H9 (cell line): ENCODE results near the gene TYRP1. TPM values are rescaled to one million over a fixed set of nuclear protein-coding genes. Genes with fewer than 3 reads are reported as not detected.
A peak's percentile ranks its signal among the peaks of the same experiment; 100 is the strongest.

Experiments
- DNase-seq: peaks from one replicate; pipeline ENCODE4 v3.0.0-alpha.2; 2017
- H2AFZ ChIP-seq: one replicate; pipeline ENCODE4 v1.6.1; 2013; ENCODE audit warnings: mild to moderate bottlenecking, low read length, control low read depth, moderate library complexity
- H2AK5ac ChIP-seq: 2 replicates; pipeline ENCODE4 v1.6.1; 2013; ENCODE audit warnings: low read length, control low read depth, mixed read lengths; ENCODE audit not compliant: insufficient read length
- H2BK120ac ChIP-seq: one replicate; pipeline ENCODE4 v1.6.1; 2013; ENCODE audit warnings: low read depth, mild to moderate bottlenecking, low read length, control low read depth, inconsistent platforms; ENCODE audit not compliant: poor library complexity, severe bottlenecking
- H2BK12ac ChIP-seq: 2 replicates; pipeline ENCODE4 v1.6.1; 2013; ENCODE audit warnings: low read length, control low read depth, mixed read lengths, low read depth; ENCODE audit not compliant: insufficient read length
- H2BK15ac ChIP-seq: 2 replicates; pipeline ENCODE4 v1.6.1; 2013; ENCODE audit warnings: low read depth, low read length, control low read depth
- H2BK20ac ChIP-seq: one replicate; pipeline ENCODE4 v1.6.1; 2013; ENCODE audit warnings: low read depth, mild to moderate bottlenecking, low read length, control low read depth, inconsistent platforms; ENCODE audit not compliant: poor library complexity, severe bottlenecking
- H2BK5ac ChIP-seq: 2 replicates; pipeline ENCODE4 v1.6.1; 2013; ENCODE audit warnings: low read length, control low read depth, mixed read lengths; ENCODE audit not compliant: insufficient read length
- H3K14ac ChIP-seq: 2 replicates; pipeline ENCODE4 v1.6.1; 2013; ENCODE audit warnings: low read length, control low read depth; ENCODE audit not compliant: insufficient read depth
- H3K18ac ChIP-seq: 2 replicates; pipeline ENCODE4 v1.6.1; 2013; ENCODE audit warnings: low read depth, mild to moderate bottlenecking, mixed read lengths, low read length, control low read depth; ENCODE audit not compliant: insufficient read length
- H3K23ac ChIP-seq: 2 replicates; pipeline ENCODE4 v1.6.1; 2013; ENCODE audit warnings: low read length, control low read depth, mixed read lengths, low read depth; ENCODE audit not compliant: insufficient read length
- H3K23me2 ChIP-seq: 2 replicates; pipeline ENCODE4 v1.6.1; 2013; ENCODE audit warnings: low read depth, mild to moderate bottlenecking, mixed read lengths, low read length, control low read depth; ENCODE audit not compliant: insufficient read length, poor library complexity, severe bottlenecking
- H3K27ac ChIP-seq: 2 replicates; pipeline ENCODE4 v1.5.1; 2013; ENCODE audit warnings: low read length, control low read depth, mixed read lengths, low read depth; ENCODE audit not compliant: insufficient read length
- H3K27me3 ChIP-seq: 2 replicates; pipeline ENCODE4 v1.6.1; 2013; ENCODE audit warnings: low read length, control low read depth, inconsistent platforms; ENCODE audit not compliant: insufficient read depth
- H3K4ac ChIP-seq: 2 replicates; pipeline ENCODE4 v1.6.1; 2013; ENCODE audit warnings: low read depth, mild to moderate bottlenecking, control low read depth, inconsistent platforms, low read length, moderate library complexity
- H3K4me1 ChIP-seq: 2 replicates; pipeline ENCODE4 v1.6.1; 2013; ENCODE audit warnings: low read length, control low read depth, inconsistent platforms; ENCODE audit not compliant: insufficient read depth
- H3K4me2 ChIP-seq: 2 replicates; pipeline ENCODE4 v1.6.1; 2013; ENCODE audit warnings: low read length, control low read depth, mixed read lengths; ENCODE audit not compliant: insufficient read length, insufficient read depth
- H3K56ac ChIP-seq: 2 replicates; pipeline ENCODE4 v1.6.1; 2013; ENCODE audit warnings: low read depth, mild to moderate bottlenecking, mixed read lengths, low read length, control low read depth; ENCODE audit not compliant: insufficient read length
- H3K79me1 ChIP-seq: 2 replicates; pipeline ENCODE4 v1.6.1; 2013; ENCODE audit warnings: low read depth, mild to moderate bottlenecking, moderate library complexity, low read length, control low read depth, inconsistent platforms; ENCODE audit not compliant: insufficient read depth, poor library complexity, severe bottlenecking
- H3K79me2 ChIP-seq: 2 replicates; pipeline ENCODE4 v1.6.1; 2013; ENCODE audit warnings: low read length, control low read depth, inconsistent platforms; ENCODE audit not compliant: insufficient read depth
- H3K9ac ChIP-seq: 2 replicates; pipeline ENCODE4 v1.6.1; 2013; ENCODE audit warnings: low read length, control low read depth, mixed read lengths; ENCODE audit not compliant: insufficient read length; ENCODE audit errors: extremely low read depth
- H3K9me3 ChIP-seq: one replicate; pipeline ENCODE4 v1.6.1; 2013; ENCODE audit warnings: low read depth, low read length, inconsistent platforms; ENCODE audit not compliant: control insufficient read depth
- H3T11ph ChIP-seq: one replicate; pipeline ENCODE4 v1.6.1; 2013; ENCODE audit warnings: mild to moderate bottlenecking, low read length, control low read depth, inconsistent platforms
- H4K20me1 ChIP-seq: one replicate; pipeline ENCODE4 v1.6.1; 2013; ENCODE audit not compliant: control insufficient read depth, insufficient read length, insufficient read depth
- H4K5ac ChIP-seq: 2 replicates; pipeline ENCODE4 v1.6.1; 2013; ENCODE audit warnings: low read depth, mild to moderate bottlenecking, mixed read lengths, low read length, control low read depth; ENCODE audit not compliant: insufficient read length
- H4K8ac ChIP-seq: replicated peaks from 2 replicates; pipeline ENCODE4 v1.6.1; 2013; ENCODE audit warnings: low read length, control low read depth, mixed read lengths, low read depth; ENCODE audit not compliant: insufficient read length
- H4K91ac ChIP-seq: 2 replicates; pipeline ENCODE4 v1.6.1; 2013; ENCODE audit warnings: low read depth, mild to moderate bottlenecking, moderate library complexity, mixed read lengths, low read length, control low read depth; ENCODE audit not compliant: insufficient read length
- H3K27ac Mint-ChIP-seq, 3 experiments: 2 replicates in 2 of 3; 3 replicates in 1 of 3; pipeline ENCODE4 v1.8.0; 2020 to 2021; ENCODE audit warnings: mixed read lengths in 3 of 3, mild to moderate bottlenecking in 1 of 3, moderate library complexity in 1 of 3
- H3K27me3 Mint-ChIP-seq: 2 replicates; pipeline ENCODE4 v1.8.0; 2021; ENCODE audit warnings: low read depth, mild to moderate bottlenecking, moderate library complexity, mixed read lengths
- H3K36me3 Mint-ChIP-seq, 3 experiments: 2 replicates in 2 of 3; 3 replicates in 1 of 3; pipeline ENCODE4 v1.8.0; 2020 to 2021; ENCODE audit warnings: low read depth in 3 of 3, mixed read lengths in 3 of 3; ENCODE audit not compliant: insufficient read depth in 1 of 3
- H3K4me1 Mint-ChIP-seq, 2 experiments: 2 replicates each; pipeline ENCODE4 v1.8.0; 2020; ENCODE audit warnings: mixed read lengths in 2 of 2
- H3K4me3 Mint-ChIP-seq, 2 experiments: 2 replicates in 1 of 2; 3 replicates in 1 of 2; pipeline ENCODE4 v1.8.0; 2020 to 2021; ENCODE audit warnings: mild to moderate bottlenecking in 2 of 2, mixed read lengths in 2 of 2, moderate library complexity in 1 of 2
- H3K9me3 Mint-ChIP-seq, 2 experiments: 2 replicates in 1 of 2; 3 replicates in 1 of 2; pipeline ENCODE4 v1.8.0; 2020; ENCODE audit warnings: mild to moderate bottlenecking in 2 of 2, mixed read lengths in 2 of 2, moderate library complexity in 1 of 2
- WGBS: extraction: QIAGEN DNeasy Blood & Tissue Kit; methylation state at CpG from one replicate; pipeline ENCODE4 v1.1.7; 2013; ENCODE audit warnings: missing lambda C conversion rate, low lambda C conversion rate, mixed read lengths; ENCODE audit not compliant: insufficient read length; ENCODE audit errors: extremely low coverage; 5-methylcytosine and 5-hydroxymethylcytosine counted together
- total RNA-seq: library from RNA; stranded (reverse); gene quantifications from 2 replicates; pipeline ENCODE4 v1.2.1, GENCODE V29; 2021
- TF ChIP-seq, protein P1 (sequence below): fragments of 200-600 bp; sonication (generic); conservative IDR thresholded peaks from 3 replicates; pipeline ENCODE4 v1.8.0; 2021; ENCODE audit warnings: antibody characterized with exemption, mild to moderate bottlenecking

The TYRP1 gene
- total RNA-seq, 1 experiment from 2014 or later, result not detected

DNA sequence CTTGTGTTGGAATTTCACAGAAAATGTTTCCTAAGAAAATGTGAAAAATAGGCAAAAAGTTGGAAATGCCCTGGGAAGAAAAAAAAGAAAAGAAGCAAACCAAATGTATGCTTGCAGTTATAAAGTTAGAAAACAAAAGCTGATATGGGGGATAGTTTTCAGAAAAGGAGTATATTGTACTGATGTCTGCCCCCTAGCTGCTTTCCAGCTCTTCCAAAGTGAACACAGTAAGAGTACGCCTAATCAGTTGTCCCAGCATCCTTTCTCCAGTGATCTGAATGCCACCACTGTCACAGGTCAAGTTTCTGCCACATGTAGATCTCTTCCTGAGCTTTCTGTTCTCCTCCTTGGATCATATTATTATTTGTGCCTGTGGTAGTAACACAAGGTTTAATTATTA is 5.8 kb downstream of the TYRP1 start:
- Mint-ChIP-seq H3K4me1 (0 out of 4 replicates have a peak, but pooled peaks cover 0 to 3% of the 10 kb centered on the region in 2 experiments), H3K9me3 (no peaks in the 10 kb centered on the region), H3K36me3 (no peaks in the 10 kb centered on the region), H3K27me3 (no peaks in the 10 kb centered on the region), H3K4me3 (no peak overlapping the region), H3K27ac (peak overlapping the region in 1 of 3 experiments; percentile 56; a peak in 1 of 7 replicates)
- Histone ChIP-seq H2BK5ac (no peak overlapping the region), H2AFZ (no peak overlapping the region), H3T11ph (no peak overlapping the region), H3K27ac (no peak overlapping the region), H3K4ac (no peak overlapping the region), H2AK5ac (no peak overlapping the region), H2BK20ac (no peak overlapping the region), H2BK12ac (no peak overlapping the region), H3K14ac (no peak overlapping the region), H2BK120ac (no peak overlapping the region), H3K4me2 (no peak overlapping the region), H3K23me2 (no peaks in the 10 kb centered on the region), H3K27me3 (no peaks in the 10 kb centered on the region), H4K8ac (no peak overlapping the region), H3K79me1 (no peaks in the 10 kb centered on the region), H3K4me1 (no peaks in the 10 kb centered on the region), H3K79me2 (no peaks in the 10 kb centered on the region), H3K56ac (no peak overlapping the region), H3K9me3 (no peaks in the 10 kb centered on the region), H2BK15ac (no peak overlapping the region), H4K20me1 (no peaks in the 10 kb centered on the region), H3K23ac (no peak overlapping the region), H3K9ac (no peak overlapping the region), H3K18ac (no peak overlapping the region), H4K91ac (no peak overlapping the region), H4K5ac (no peak overlapping the region)
- TF ChIP-seq, protein P1, sequence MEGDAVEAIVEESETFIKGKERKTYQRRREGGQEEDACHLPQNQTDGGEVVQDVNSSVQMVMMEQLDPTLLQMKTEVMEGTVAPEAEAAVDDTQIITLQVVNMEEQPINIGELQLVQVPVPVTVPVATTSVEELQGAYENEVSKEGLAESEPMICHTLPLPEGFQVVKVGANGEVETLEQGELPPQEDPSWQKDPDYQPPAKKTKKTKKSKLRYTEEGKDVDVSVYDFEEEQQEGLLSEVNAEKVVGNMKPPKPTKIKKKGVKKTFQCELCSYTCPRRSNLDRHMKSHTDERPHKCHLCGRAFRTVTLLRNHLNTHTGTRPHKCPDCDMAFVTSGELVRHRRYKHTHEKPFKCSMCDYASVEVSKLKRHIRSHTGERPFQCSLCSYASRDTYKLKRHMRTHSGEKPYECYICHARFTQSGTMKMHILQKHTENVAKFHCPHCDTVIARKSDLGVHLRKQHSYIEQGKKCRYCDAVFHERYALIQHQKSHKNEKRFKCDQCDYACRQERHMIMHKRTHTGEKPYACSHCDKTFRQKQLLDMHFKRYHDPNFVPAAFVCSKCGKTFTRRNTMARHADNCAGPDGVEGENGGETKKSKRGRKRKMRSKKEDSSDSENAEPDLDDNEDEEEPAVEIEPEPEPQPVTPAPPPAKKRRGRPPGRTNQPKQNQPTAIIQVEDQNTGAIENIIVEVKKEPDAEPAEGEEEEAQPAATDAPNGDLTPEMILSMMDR, result no peak
- no peak for DNase-seq
- WGBS, result no CpG with 5 or more reads among the region's 1 CpG
